Mammary microvascular endothelial cell (primary cell): ENCODE data around the gene UCKL1. TPM values are rescaled to one million over a fixed set of nuclear protein-coding genes. Genes with fewer than 3 reads are reported as not detected.

Experiments
- total RNA-seq: library from RNA; depleted of rRNA; stranded (reverse); fragments of >200 nt; gene quantifications from 2 replicates; pipeline ENCODE4 v1.2.3, GENCODE V29; 2015

The UCKL1 gene
- 27.4 and 33.7 TPM in 2 replicates for total RNA-seq

GRCh38 chr20:63955827-63956663, at the start of gene UCKL1:
Gene UCKL1 (minus strand): TSS chr20:63956416. CDS start chr20:63956372, 44 bp downstream.

GRCh38 chr20:63980806-63981728, 24.9 kb upstream of the UCKL1 start, which contains the start of gene PRPF6:
Gene PRPF6 (plus strand): TSS chr20:63981132. CDS start chr20:63981246, 114 bp downstream.

DNA sequence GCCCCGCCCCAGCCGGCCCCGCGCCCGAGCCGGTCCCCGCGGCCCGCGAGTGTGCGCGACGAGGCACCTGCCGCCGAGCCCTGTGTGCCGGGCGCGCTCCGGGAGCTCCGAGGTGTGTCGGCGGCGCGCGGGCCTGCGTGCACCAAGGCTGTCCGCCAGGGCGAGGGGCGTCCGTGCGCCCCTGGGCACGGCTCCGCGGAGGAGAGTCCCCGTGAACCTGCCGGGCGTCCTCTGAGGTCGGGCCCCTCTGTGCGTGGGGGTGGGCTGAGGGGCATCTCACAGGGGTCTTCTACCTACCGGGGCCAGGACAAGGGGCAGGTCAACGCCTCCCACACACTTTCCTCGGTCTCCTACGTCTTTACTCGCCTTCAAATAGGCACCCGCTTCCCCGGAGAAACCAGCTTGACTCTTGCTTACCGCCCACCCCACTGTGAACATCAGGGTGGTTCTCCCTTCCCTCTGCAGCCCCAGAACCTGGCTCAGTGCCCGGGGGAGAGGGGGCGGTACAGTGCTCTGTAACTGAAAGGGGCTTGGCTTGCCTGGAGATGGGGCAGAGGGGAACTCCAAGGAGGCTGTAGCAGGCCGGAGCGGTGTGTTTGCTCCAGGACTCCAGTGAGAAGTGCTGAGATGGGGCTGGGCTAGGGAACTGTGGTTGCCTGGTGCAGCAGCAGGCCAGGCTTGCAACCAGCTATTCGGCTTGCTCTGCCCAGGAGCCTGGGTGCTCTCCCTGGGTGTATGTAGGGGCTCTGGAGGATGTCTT, 23.5 kb upstream of the UCKL1 start, which contains the start of gene SAMD10:
SAMD10 (minus strand) TSS at position 86 of the 760 bp plus-strand sequence. CDS start 175 bp downstream, outside the sequence.

DNA sequence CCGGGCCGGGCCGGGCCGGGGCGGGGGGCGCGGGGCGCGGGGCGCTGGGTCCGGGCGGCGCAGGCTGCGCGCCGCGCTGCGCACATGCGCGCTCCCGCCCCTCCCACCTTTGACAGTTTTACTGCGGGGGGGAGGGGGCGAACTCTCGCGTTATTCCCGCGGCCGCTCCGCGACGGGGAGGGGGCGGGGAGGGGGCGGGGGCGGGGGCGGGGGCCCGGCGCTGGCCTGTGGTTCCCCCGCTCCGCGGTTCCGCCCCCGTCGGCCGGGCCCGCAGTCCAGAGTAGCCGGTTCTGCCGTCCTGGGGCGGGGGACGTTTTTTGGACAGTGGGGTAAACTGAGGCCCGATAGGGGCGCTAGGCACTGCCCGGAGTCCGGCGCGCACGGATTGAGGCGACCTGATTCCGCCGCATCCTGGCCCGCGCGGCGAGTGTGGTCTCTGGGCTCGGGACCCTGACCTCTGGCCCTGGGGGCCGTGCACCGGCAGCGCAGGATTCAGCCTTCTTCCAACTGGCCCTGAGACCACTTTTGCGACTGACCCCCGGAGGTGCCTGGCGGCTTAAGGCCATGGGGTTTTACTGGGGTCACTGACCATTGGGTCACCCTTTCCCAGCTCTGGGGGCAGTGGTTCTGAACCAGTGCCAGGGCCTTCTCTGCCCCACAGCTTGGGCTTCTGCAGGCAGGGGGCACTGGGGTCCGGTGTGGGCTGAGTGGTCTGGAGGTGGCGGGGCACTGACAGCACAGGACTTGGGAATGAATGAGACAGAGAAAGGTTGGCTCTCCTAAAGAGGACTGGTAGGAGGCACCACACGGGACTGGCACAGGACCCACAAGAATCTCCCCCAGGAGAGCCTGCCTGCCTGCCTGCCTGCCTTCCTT, 13.9 kb upstream of the UCKL1 start, which contains the start of gene ZNF512B:
ZNF512B (minus strand) TSS at position 93 of the 876 bp plus-strand sequence. CDS start 1,980 bp downstream, outside the sequence.

DNA sequence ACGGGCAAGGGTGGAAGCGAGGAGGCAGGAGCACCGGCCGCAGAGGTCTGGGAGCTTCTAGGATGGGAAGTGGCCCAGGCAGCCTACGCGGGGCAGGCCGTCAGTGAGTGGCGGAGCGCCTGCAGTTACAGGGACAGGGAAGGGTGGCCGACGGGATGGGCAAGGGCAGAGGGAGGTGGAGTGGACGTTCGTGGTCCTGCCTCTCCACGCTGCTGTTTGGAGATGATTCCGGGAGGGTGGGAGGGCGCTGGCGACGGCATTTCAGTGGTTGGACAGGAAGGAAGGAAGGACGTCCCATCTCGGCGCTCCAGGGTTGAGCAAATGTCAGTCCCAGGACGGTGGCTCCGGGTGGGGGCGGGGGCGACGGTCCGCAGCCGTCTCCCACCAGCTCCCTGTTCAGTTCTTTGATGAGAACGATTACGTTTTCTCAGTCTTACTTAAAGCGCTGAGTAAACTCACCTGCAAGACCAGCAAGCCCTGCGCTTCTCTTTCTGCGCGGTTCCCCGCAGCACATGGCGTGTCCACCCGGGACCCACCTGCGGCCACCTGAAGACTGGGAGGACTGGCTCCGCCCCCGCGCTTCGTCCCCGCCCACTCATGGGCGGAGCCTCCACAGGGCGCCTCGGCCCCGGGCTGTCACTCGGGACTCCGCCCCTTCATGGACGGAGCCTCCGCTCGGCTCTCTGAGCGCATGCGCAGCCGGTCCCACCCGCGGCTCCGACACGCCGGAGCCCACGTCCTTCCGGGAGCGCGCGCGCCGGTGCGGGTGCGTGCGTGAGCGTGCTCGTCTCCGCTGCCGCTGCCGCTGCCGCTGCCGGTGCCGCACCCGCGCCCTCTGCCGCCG, 61.6 kb downstream of the UCKL1 start, which contains the start of gene DNAJC5:
DNAJC5 (plus strand) TSS at position 769 of the 844 bp plus-strand sequence. CDS start 33,220 bp downstream, outside the sequence.

Other genes starting within 250 kb of the UCKL1 start
- gene ARFRP1, start 248.4 kb downstream of the UCKL1 start, total RNA-seq = 47.4 and 50.4 TPM in 2 replicates
- gene ZGPAT, start 248.4 kb downstream of the UCKL1 start, total RNA-seq = 32.4 and 35.8 TPM in 2 replicates
- 3.9 and 5.5 TPM in 2 replicates for gene LIME1, start 219.8 kb downstream of the UCKL1 start, total RNA-seq
- 30.6 and 42.5 TPM in 2 replicates for gene SLC2A4RG, start 216.6 kb downstream of the UCKL1 start, total RNA-seq
- gene ZBTB46, start 125.2 kb downstream of the UCKL1 start, total RNA-seq = 2.7 and 2.9 TPM in 2 replicates
- not detected in 2 replicates for gene ABHD16B, start 94.9 kb downstream of the UCKL1 start, total RNA-seq
- 153 and 179 TPM in 2 replicates for gene TPD52L2, start 91.1 kb downstream of the UCKL1 start, total RNA-seq
- gene DNAJC5, start 61.3 kb downstream of the UCKL1 start, total RNA-seq = 67.8 and 71.2 TPM in 2 replicates
- gene ZNF512B, start 13.5 kb upstream of the UCKL1 start, total RNA-seq = 10.7 and 13.0 TPM in 2 replicates
- gene SAMD10, start 23.2 kb upstream of the UCKL1 start, total RNA-seq = 0.94 and 1.00 TPM in 2 replicates
- 48.7 and 56.6 TPM in 2 replicates for gene PRPF6, start 24.7 kb upstream of the UCKL1 start, total RNA-seq
- gene C20orf204, start 79.8 kb upstream of the UCKL1 start, total RNA-seq = 0.44 and 0.73 TPM in 2 replicates
- gene SOX18, start 93.2 kb upstream of the UCKL1 start, total RNA-seq = 19.4 and 25.2 TPM in 2 replicates
- gene TCEA2, start 106.8 kb upstream of the UCKL1 start, total RNA-seq = 11.1 and 18.7 TPM in 2 replicates
- 20.3 and 29.3 TPM in 2 replicates for gene RGS19, start 123.1 kb upstream of the UCKL1 start, total RNA-seq
- gene OPRL1, start 123.7 kb upstream of the UCKL1 start, total RNA-seq = 0.54 and 0.67 TPM in 2 replicates
- not detected in 2 replicates for gene LKAAEAR1, start 128.0 kb upstream of the UCKL1 start, total RNA-seq
- gene NPBWR2, start 151.1 kb upstream of the UCKL1 start, total RNA-seq = not detected in 2 replicates
- gene MYT1, start 208.0 kb upstream of the UCKL1 start, total RNA-seq = not detected in 2 replicates